K562 (cell line): ENCODE data around the gene BCAR3. TPM values are rescaled to one million over a fixed set of nuclear protein-coding genes. Genes with fewer than 3 reads are reported as not detected.

ENCODE experiments used
- ATAC-seq: fragments of 200-7000 bp; cut with Tn5 transposase; 3 replicates; pipeline ENCODE4 v1.9.1; 2020; ENCODE audit warnings: moderate library complexity
- BruUV-seq: library from RNA; stranded (reverse); fragments of 400-500 nt; replicated peaks from 2 replicates; lab custom pipeline; 2021; lab: Mats Ljungman, UMichigan
- CTCF ChIA-PET: fragments of 300-600 bp; formaldehyde crosslinking; extraction: SDS; loops from one replicate; lab custom pipeline; 2021; ENCODE audit warnings: low intra/inter-chr PET ratio; lab: Yijun Ruan, JAX
- POLR2A ChIA-PET: fragments of 300-600, 350-650 bp; sonication (Branson Sonifier 250); formaldehyde crosslinking; extraction: SDS; loops from one replicate; lab custom pipeline; 2021; ENCODE audit warnings: antibody characterized with exemption, inconsistent platforms; lab: Yijun Ruan, JAX
- DNase-seq, 4 experiments: peaks; one replicate each; pipeline versions ENCODE4 v3.0.0 to v3.0.0-alpha.2; 2011 to 2018; ENCODE audit warnings: low spot score in 3 of 4, mixed read lengths in 3 of 4; ENCODE audit errors: extremely low read depth in 1 of 4
- FAIRE-seq: peaks from 2 replicates; lab custom pipeline; 2011; peaks lifted over from hg19 to GRCh38; lab: Jason Lieb, UNC
- H2AFZ ChIP-seq: 2 replicates; pipeline ENCODE4 v1.6.0; 2011; ENCODE audit warnings: low read depth, low read length, control low read depth, inconsistent platforms
- H3K27ac ChIP-seq: fragments of 200-600 bp; 3 replicates; pipeline ENCODE4 v1.8.0; 2011; ENCODE audit warnings: low read depth, mild to moderate bottlenecking, control low read depth, inconsistent platforms, low read length, moderate library complexity, mixed read lengths; ENCODE audit errors: extremely low read depth
- H3K27me3 ChIP-seq, 2 experiments: fragments of 300-600 bp in 1 of 2; 2 replicates in 1 of 2; 3 replicates in 1 of 2; pipeline versions ENCODE4 v1.6.0 to v1.8.0; 2011; ENCODE audit warnings: inconsistent platforms in 2 of 2, low read length in 2 of 2, mild to moderate bottlenecking in 1 of 2, mixed read lengths in 1 of 2, moderate library complexity in 1 of 2; ENCODE audit not compliant: control insufficient read depth in 2 of 2, insufficient read depth in 2 of 2
- H3K36me3 ChIP-seq: fragments of 300-600 bp; 3 replicates; pipeline ENCODE4 v1.8.0; 2011; ENCODE audit warnings: mild to moderate bottlenecking, low read length, inconsistent platforms; ENCODE audit not compliant: control insufficient read depth, insufficient read depth
- H3K4me1 ChIP-seq, 2 experiments: fragments of 200-600 bp in 1 of 2; replicated peaks in 1 of 2; 2 replicates in 1 of 2; 3 replicates in 1 of 2; pipeline versions ENCODE4 v1.5.1 to v1.8.0; 2011; ENCODE audit warnings: inconsistent platforms in 2 of 2, low read length in 2 of 2, mild to moderate bottlenecking in 1 of 2, mixed read lengths in 1 of 2, moderate library complexity in 1 of 2; ENCODE audit not compliant: control insufficient read depth in 2 of 2, insufficient read depth in 2 of 2
- H3K4me2 ChIP-seq: 2 replicates; pipeline ENCODE4 v1.6.1; 2011; ENCODE audit warnings: low read length, control low read depth, inconsistent platforms, mixed read lengths; ENCODE audit not compliant: insufficient read depth
- H3K4me3 ChIP-seq: fragments of 200-600 bp; sonication (generic), shearing (Covaris generic); 2 replicates; pipeline ENCODE4 v1.5.1; 2016; ENCODE audit warnings: control low read depth, inconsistent platforms
- H3K79me2 ChIP-seq: fragments of 200-600 bp; 3 replicates; pipeline ENCODE4 v1.8.0; 2011; ENCODE audit warnings: low read length, inconsistent platforms; ENCODE audit not compliant: control insufficient read depth, insufficient read depth
- H3K9ac ChIP-seq, 2 experiments: 2 replicates each; pipeline versions ENCODE4 v1.6.0 to v1.6.1; 2011; ENCODE audit warnings: low read depth in 2 of 2, low read length in 2 of 2, control low read depth in 1 of 2, inconsistent platforms in 1 of 2, mild to moderate bottlenecking in 1 of 2, mixed read lengths in 1 of 2; ENCODE audit not compliant: insufficient read depth in 1 of 2
- H3K9me1 ChIP-seq: one replicate; pipeline ENCODE4 v1.6.0; 2011; ENCODE audit warnings: inconsistent platforms, mild to moderate bottlenecking, low read length, moderate library complexity; ENCODE audit not compliant: control insufficient read depth, insufficient read depth
- H3K9me3 ChIP-seq: replicated peaks from 2 replicates; pipeline ENCODE4 v1.5.1; 2011; ENCODE audit warnings: low read depth, low read length, inconsistent platforms; ENCODE audit not compliant: control insufficient read depth, insufficient read depth
- H4K20me1 ChIP-seq: replicated peaks from 2 replicates; pipeline ENCODE4 v1.6.1; 2011; ENCODE audit warnings: low read length, inconsistent platforms, mixed read lengths; ENCODE audit not compliant: control insufficient read depth, insufficient read depth
- BACH1 ChIP-seq: fragments of 200-800 bp; sonication (Bioruptor generic); IDR thresholded peaks from 2 replicates; pipeline ENCODE4 v1.6.1; 2016; ENCODE audit warnings: missing genetic modification characterization, missing compliant biosample characterization
- BRD4 ChIP-seq: fragments of 200-600 bp; sonication (generic); IDR thresholded peaks from 2 replicates; pipeline ENCODE4 v1.6.1; 2017; ENCODE audit warnings: inconsistent platforms
- CBFA2T3 ChIP-seq: fragments of 450-650 bp; IDR thresholded peaks from 2 replicates; pipeline ENCODE4 v1.6.1; 2017
- CBX1 ChIP-seq: sonication (generic); IDR thresholded peaks from 2 replicates; pipeline ENCODE4 v1.6.1; 2016; ENCODE audit warnings: antibody characterized with exemption, low read depth, mild to moderate bottlenecking
- KLF6 ChIP-seq: fragments of 250-450 bp; sonication (Bioruptor Pico); IDR thresholded peaks from 2 replicates; pipeline ENCODE4 v1.4.0; 2020; ENCODE audit warnings: mild to moderate bottlenecking, moderate library complexity, borderline replicate concordance
- PCBP1 ChIP-seq: fragments of 200-400 bp; formaldehyde crosslinking; IDR thresholded peaks from 2 replicates; pipeline ENCODE4 v1.6.1; 2018; ENCODE audit warnings: mild to moderate bottlenecking, low read depth, low read length; ENCODE audit not compliant: poor library complexity, severe bottlenecking
- PHTF2 ChIP-seq: fragments of 250-450 bp; sonication (Bioruptor Pico); IDR thresholded peaks from 2 replicates; pipeline ENCODE4 v1.5.0; 2021; ENCODE audit warnings: mild to moderate bottlenecking
- POLR2B ChIP-seq: fragments of 450-650 bp; IDR thresholded peaks from 2 replicates; pipeline ENCODE4 v1.6.1; 2018; ENCODE audit warnings: low read depth; ENCODE audit not compliant: partially characterized antibody
- RNF2 ChIP-seq: sonication (generic); IDR thresholded peaks from 2 replicates; pipeline ENCODE4 v1.6.1; 2016
- ZBTB1 ChIP-seq: sonication (generic); formaldehyde crosslinking; IDR thresholded peaks from 2 replicates; pipeline ENCODE4 v1.8.1; 2023; ENCODE audit warnings: missing genetic modification reagents, low read depth, mild to moderate bottlenecking, borderline replicate concordance
- ZNF140 ChIP-seq: fragments of 250-450 bp; sonication (Bioruptor Pico); IDR thresholded peaks from 2 replicates; pipeline ENCODE4 v1.8.0; 2021; ENCODE audit warnings: moderate library complexity, mild to moderate bottlenecking, inconsistent platforms
- ZNF217 ChIP-seq: sonication (generic); formaldehyde crosslinking; IDR thresholded peaks from 2 replicates; pipeline ENCODE4 v1.8.0; 2022; ENCODE audit warnings: mild to moderate bottlenecking, missing genetic modification reagents
- ZNF253 ChIP-seq: fragments of 250-450 bp; sonication (Bioruptor Pico); conservative IDR thresholded peaks from 2 replicates; pipeline ENCODE4 v1.6.1; 2021; ENCODE audit warnings: mild to moderate bottlenecking
- ZNF347 ChIP-seq: fragments of 450-650 bp; formaldehyde crosslinking; IDR thresholded peaks from 2 replicates; pipeline ENCODE4 v1.4.0; 2020; ENCODE audit warnings: low read depth, mild to moderate bottlenecking, moderate library complexity
- ZSCAN32 ChIP-seq: fragments of 450-650 bp; formaldehyde crosslinking; IDR thresholded peaks from 2 replicates; pipeline ENCODE4 v1.4.0; 2020; ENCODE audit warnings: mild to moderate bottlenecking, moderate library complexity
- WGBS: fragments of 100-300 bp; shearing (Covaris generic); methylation state at CpG from one replicate; pipeline ENCODE4 v1.1.6; 2016; ENCODE audit warnings: low coverage, mixed read lengths; ENCODE audit not compliant: insufficient coverage; ENCODE audit errors: missing lambda C conversion rate; 5-methylcytosine and 5-hydroxymethylcytosine counted together
- in situ Hi-C: fragments of 300-500 bp; cut with MboI; formaldehyde crosslinking; loops from 4 replicates; pipeline ENCODE4 v1.15.0; 2018; ENCODE audit warnings: inconsistent platforms, mixed read lengths
- intact Hi-C: fragments of 100-400 bp; cut with micrococcal nuclease; formaldehyde crosslinking; loops from 2 replicates; pipeline ENCODE4 v1.14.2; 2022
- polyA plus RNA-seq, 8 experiments: library from polyadenylated mRNA; depleted of rRNA in 4 of 8; stranded (reverse) in 5 of 8; unstranded in 3 of 8; fragments of >200 nt; fragmentation: Nextera tagmentation in 2 of 8; fragmentation: Illumina TruSeq in 1 of 8; extraction: Ambion mirVana in 2 of 8; extraction: Trizol in 1 of 8; gene quantifications; 2 replicates each; pipeline versions ENCODE4 v1.2.1 to v1.2.3, GENCODE V29; 2011 to 2014; ENCODE audit warnings: inconsistent platforms in 1 of 8, missing spikeins in 1 of 8
- total RNA-seq, 7 experiments: library from RNA; depleted of rRNA in 6 of 7; stranded (reverse); fragments of >200 nt in 6 of 7; fragmentation: Illumina TruSeq in 2 of 7; extraction: Trizol in 2 of 7; gene quantifications; 2 replicates each; pipeline versions ENCODE4 v1.2.1 to v1.2.3, GENCODE V29; 2011 to 2021; ENCODE audit warnings: low replicate concordance in 1 of 7
- TF ChIP-seq, protein P1 (sequence below): fragments of 250-450 bp; sonication (Bioruptor Pico); IDR thresholded peaks from 2 replicates; pipeline ENCODE4 v1.4.0; 2020

BCAR3 gene
- total and polyA plus RNA-seq, 9 of the 15 experiments (the other 6 are each of a cell fraction or from before 2014, with no cell fraction given) = 1.8 to 6.3 (median 3.8) TPM

DNA sequence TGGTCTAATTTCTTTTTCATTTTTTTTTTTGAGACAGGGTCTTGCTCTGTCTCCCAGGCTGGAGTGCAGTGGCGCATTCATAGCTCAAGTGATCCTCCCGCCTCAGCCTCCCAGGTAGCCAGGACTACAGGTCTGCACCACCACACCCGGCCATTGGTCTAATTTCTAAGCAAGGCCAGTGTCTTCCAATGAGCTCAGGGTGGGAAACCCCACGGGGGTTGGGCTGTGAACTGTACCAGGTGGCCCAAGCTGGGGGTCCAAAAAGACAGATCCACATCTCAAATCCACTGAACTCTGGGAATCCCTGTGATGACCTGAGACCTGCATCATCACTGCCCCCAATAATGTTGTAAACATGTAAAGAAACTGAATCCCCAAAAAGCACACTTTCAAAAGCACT lies 79.5 kb downstream of the BCAR3 start:
- no peak overlapping the region for H3K4me3 ChIP-seq
- no peak overlapping the region for H3K27ac ChIP-seq
- DNase-seq (no peak), ATAC-seq (no peak), FAIRE-seq (no peak)
- POLR2A ChIA-PET = interaction anchor here (0.9 kb wide), 1 partner anchor 11 kb away, joined by 4 read pairs; no protein-coding TSS in a partner anchor
- H3K9me3 ChIP-seq = no peaks in the 10 kb centered on the region
- in situ Hi-C loops = no loop called here
- no peaks in the 10 kb centered on the region for H3K79me2 ChIP-seq
- no peak for TF ChIP-seq ZBTB1 (CRISPR knock-in tag)
- TF ChIP-seq BACH1 (tag) = no peak
- no peak for TF ChIP-seq ZNF253 (CRISPR knock-in tag)
- no peak for TF ChIP-seq PHTF2 (CRISPR knock-in tag)
- TF ChIP-seq KLF6 = no peak
- no peak for TF ChIP-seq BRD4
- no peak for TF ChIP-seq POLR2B
- no TSS peak for BruUV-seq
- WGBS = 2% methylated on average over 4 of the region's 4 CpGs
- H3K4me1 ChIP-seq = no peaks in the 10 kb centered on the region
- no peaks in the 10 kb centered on the region for H3K36me3 ChIP-seq
- no peak overlapping the region for H3K4me2 ChIP-seq
- CTCF ChIA-PET = no interaction called here
- intact Hi-C loops = no loop called here
- no peaks in the 10 kb centered on the region; the same call in 1 of the 2 replicates for H4K20me1 ChIP-seq
- H3K27me3 ChIP-seq = peaks cover 58% of the 10 kb centered on the region in 2 experiments
- H3K9ac ChIP-seq = no peak overlapping the region
- no peak overlapping the region for H2AFZ ChIP-seq
- H3K9me1 ChIP-seq = no peaks in the 10 kb centered on the region

GRCh38 chr1:93601686-93602085 lies 80.0 kb downstream of the BCAR3 start:
- FAIRE-seq = no peak
- H3K9me1 ChIP-seq = no peaks in the 10 kb centered on the region
- in situ Hi-C loops (no loop called here), intact Hi-C loops (no loop called here)
- DNase-seq = no peak
- no peaks in the 10 kb centered on the region for H3K4me1 ChIP-seq
- H3K27ac ChIP-seq = no peak overlapping the region
- no peak overlapping the region for H3K9ac ChIP-seq
- H3K4me2 ChIP-seq = no peak overlapping the region
- H3K27me3 ChIP-seq = peaks cover 57 to 62% of the 10 kb centered on the region in 2 experiments
- BruUV-seq = no TSS peak
- H3K4me3 ChIP-seq = no peak overlapping the region
- no peaks in the 10 kb centered on the region for H3K9me3 ChIP-seq
- no peak for ATAC-seq
- ChIA-PET CTCF (no interaction called here), POLR2A (interaction anchor here (0.9 kb wide), 1 partner anchor 11 kb away, joined by 4 read pairs; no protein-coding TSS in a partner anchor)
- 0% methylated on average over 1 of the region's 1 CpG for WGBS
- no peaks in the 10 kb centered on the region for H3K79me2 ChIP-seq
- no peaks in the 10 kb centered on the region for H4K20me1 ChIP-seq
- H2AFZ ChIP-seq = no peak overlapping the region
- H3K36me3 ChIP-seq = no peaks in the 10 kb centered on the region
- TF ChIP-seq PCBP1 (no peak), ZNF217 (no peak), ZSCAN32 (CRISPR knock-in tag) (no peak), CBFA2T3 (no peak), ZNF347 (no peak), ZNF253 (CRISPR knock-in tag) (no peak), CBX1 (no peak), ZNF140 (CRISPR knock-in tag) (no peak), POLR2B (no peak), RNF2 (no peak)
- TF ChIP-seq, protein P1, sequence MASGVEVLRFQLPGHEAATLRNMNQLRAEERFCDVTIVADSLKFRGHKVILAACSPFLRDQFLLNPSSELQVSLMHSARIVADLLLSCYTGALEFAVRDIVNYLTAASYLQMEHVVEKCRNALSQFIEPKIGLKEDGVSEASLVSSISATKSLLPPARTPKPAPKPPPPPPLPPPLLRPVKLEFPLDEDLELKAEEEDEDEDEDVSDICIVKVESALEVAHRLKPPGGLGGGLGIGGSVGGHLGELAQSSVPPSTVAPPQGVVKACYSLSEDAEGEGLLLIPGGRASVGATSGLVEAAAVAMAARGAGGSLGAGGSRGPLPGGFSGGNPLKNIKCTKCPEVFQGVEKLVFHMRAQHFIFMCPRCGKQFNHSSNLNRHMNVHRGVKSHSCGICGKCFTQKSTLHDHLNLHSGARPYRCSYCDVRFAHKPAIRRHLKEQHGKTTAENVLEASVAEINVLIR (CRISPR knock-in tag) = no peak
